Motor neuron (in vitro differentiated cells): Measurements from ENCODE around the gene SOX13. TPM values are rescaled to one million over a fixed set of nuclear protein-coding genes. Genes with fewer than 3 reads are reported as not detected.
A peak's percentile ranks its signal among the peaks of the same experiment; 100 is the strongest.

Source experiments
- ATAC-seq, 8 experiments: fragments of 200-7000 bp; cut with Tn5 transposase; replicated peaks in 6 of 8; 2 replicates each; pipeline ENCODE4 v1.8.0; 2021; ENCODE audit warnings: mild to moderate bottlenecking in 8 of 8, moderate library complexity in 8 of 8
- H3K27ac ChIP-seq, 2 donors: fragments of 250-450 bp; sonication (Bioruptor Pico); 2 replicates each; pipeline ENCODE4 v1.9.0; 2021; ENCODE audit warnings: antibody characterized with exemption in 2 of 2, mild to moderate bottlenecking in 2 of 2, moderate library complexity in 1 of 2
- H3K4me1 ChIP-seq, 2 donors: fragments of 250-450 bp; sonication (Bioruptor Pico); replicated peaks in 1 of 2; 2 replicates each; pipeline ENCODE4 v1.6.1; 2021; ENCODE audit warnings: antibody characterized with exemption in 2 of 2, mild to moderate bottlenecking in 2 of 2, moderate library complexity in 1 of 2
- H3K4me3 ChIP-seq, 5 donors: fragments of 250-450 bp; sonication (Bioruptor Pico); 2 replicates each; pipeline ENCODE4 v1.9.0; 2021; ENCODE audit warnings: antibody characterized with exemption in 5 of 5, mild to moderate bottlenecking in 5 of 5, moderate library complexity in 4 of 5
- WGBS, 10 experiments: fragments of 450-650 bp; shearing (Covaris generic); methylation state at CpG; one replicate each; pipeline ENCODE4 v1.0.0; 2022; 5-methylcytosine and 5-hydroxymethylcytosine counted together
- in situ Hi-C, 9 experiments: fragments of 400-800 bp; cut with MboI; loops; one replicate each; pipeline ENCODE4 v1.15.0; 2021; ENCODE audit warnings: low sequenced_read_pairs in 9 of 9, low pct_unique_long_range_greater_than_20kb in 2 of 9; ENCODE audit not compliant: unreplicated experiment in 9 of 9
- total RNA-seq, 8 experiments: library from RNA; unstranded; fragments of 300-600 nt; gene quantifications; 2 replicates each; pipeline versions ENCODE4 v1.2.3 to v1.2.4, GENCODE V29; 2022

SOX13 gene
- total RNA-seq, 8 experiments from 2014 or later: 4.7 to 72.2 (median 18.0) TPM

DNA sequence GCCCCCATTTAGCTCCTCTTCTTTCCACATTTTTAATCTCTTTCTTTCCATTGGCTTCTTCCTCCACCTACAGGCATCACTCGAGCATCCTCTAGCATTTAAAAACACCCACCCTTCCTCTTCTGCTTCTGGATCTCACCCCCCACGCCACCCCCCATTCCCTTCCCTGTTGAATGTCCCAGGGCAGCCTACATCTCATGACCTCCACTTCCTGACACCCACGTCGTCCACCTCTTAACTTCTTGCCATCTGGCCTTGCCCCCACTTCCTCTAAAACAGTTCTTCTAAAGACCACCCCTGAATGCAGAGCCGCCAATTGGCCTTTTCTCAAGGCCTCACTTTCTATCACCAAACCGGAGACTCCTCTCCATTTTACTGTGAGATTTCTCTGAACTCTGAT, 85.0 kb downstream of the SOX13 start:
- H3K4me3 ChIP-seq: no peak overlapping the region
- 17 to 96% (median 74%) methylated on average over 1 to 4 of the region's 6 CpGs for WGBS, 10 experiments
- ATAC-seq: no peak
- peaks cover 3% of the 10 kb centered on the region in 2 donors for H3K4me1 ChIP-seq
- no peak overlapping the region for H3K27ac ChIP-seq
- in situ Hi-C loops: loop anchor here in 6 of 9 experiments (25.0 kb wide), 2 partner anchors 204 to 354 kb away; partner anchors contain the start of genes PLEKHA6 (in 6 of the 6) and MDM4 (in 1 of the 6)

GRCh38 chr1:204161609-204162493, 88.9 kb downstream of the SOX13 start:
- in situ Hi-C loops: loop anchor here in 8 of 9 experiments (10.0 to 25.0 kb wide), 3 partner anchors 200 to 350 kb away; partner anchors contain the start of genes PLEKHA6 (in 6 of the 8) and MDM4 (in 1 of the 8)
- 12 to 91% (median 66%) methylated on average over 3 to 14 of the region's 14 CpGs; no CpG with 5 or more reads in 1 of the 10 experiments for WGBS, 10 experiments

DNA sequence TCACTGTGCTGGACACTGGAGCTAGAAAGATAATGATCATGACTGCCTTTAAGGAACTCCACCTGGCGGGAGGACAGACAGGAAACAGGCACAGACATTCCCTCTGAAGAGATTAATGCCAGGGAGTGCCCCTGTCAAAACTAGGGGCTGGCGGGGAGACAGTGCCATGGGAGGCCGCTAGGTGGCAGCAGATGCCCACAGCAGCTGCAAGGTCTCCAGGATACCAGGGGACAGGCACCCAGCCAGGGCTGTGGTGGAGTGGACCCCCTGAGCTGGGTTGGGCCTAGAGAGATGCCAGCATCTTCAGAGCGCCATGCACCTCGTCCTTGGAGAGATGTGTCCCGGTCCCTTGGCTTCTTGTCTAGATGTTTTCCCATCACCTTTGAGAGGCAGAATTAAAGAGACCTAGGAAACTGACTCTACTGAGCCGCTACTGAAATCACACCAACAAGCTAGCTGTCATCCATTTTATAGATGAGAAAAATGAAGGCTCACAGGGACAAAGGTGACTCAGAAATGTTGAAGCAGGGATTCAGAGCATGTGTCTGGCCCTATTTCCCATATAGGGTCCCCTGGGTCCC, 89.7 kb downstream of the SOX13 start:
- no peak overlapping the region for H3K27ac ChIP-seq
- peaks cover 9 to 14% of the 10 kb centered on the region in 2 donors for H3K4me1 ChIP-seq
- WGBS, 10 experiments: 0 to 20% (median 4%) methylated on average over 1 to 7 of the region's 7 CpGs; no CpG with 5 or more reads in 3 of the 10 experiments
- ATAC-seq: peak; percentile 89 to 99 (median 96)
- in situ Hi-C loops: loop anchor here in 8 of 9 experiments (10.0 to 25.0 kb wide), 3 partner anchors 200 to 350 kb away; partner anchors contain the start of genes PLEKHA6 (in 6 of the 8) and MDM4 (in 1 of the 8)
- no peak overlapping the region for H3K4me3 ChIP-seq

More at GRCh38 chr1:204161609-204162493, 88.9 kb downstream of the SOX13 start:
- no peak for ATAC-seq
- H3K27ac ChIP-seq: no peak overlapping the region
- H3K4me1 ChIP-seq: peaks cover 9 to 14% of the 10 kb centered on the region in 2 donors
- no peak overlapping the region for H3K4me3 ChIP-seq

DNA sequence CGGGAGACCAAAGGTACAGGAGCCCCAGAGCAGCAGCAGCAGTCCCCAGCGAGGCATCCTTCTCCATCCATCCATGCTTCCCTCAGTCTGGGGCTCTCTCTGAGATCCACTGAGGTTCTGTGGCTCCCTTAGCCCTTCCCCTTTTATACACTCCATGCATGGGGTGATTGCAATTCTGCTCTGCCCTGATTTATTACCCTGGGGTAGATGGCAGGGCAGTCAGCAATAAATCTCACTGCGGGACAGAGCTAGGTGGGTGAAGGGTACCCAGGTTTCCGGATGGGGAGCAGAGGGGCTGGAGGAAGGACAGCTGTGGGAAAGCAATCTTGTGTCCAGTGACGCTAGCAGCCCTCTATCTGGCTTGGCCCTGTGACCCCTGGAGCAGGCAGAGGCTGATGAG, 93.3 kb downstream of the SOX13 start, which contains the start of gene REN:
Gene REN (minus strand): TSS at position 119 of the 400 bp plus-strand sequence. CDS start 44 bp downstream, at position 75.
- ATAC-seq: peak in 4 of 8 experiments; percentile 27 to 72 (median 61)
- Histone ChIP-seq H3K4me3 (no peak within 1 kb of the TSS), H3K27ac (peak within 1 kb of the TSS in 1 of 2 donors; percentile 49), H3K4me1 (peaks cover 9 to 14% of the 10 kb centered on the region in 2 donors)
- in situ Hi-C loops: loop anchor here in 8 of 9 experiments (10.0 to 25.0 kb wide), 3 partner anchors 196 to 346 kb away; partner anchors contain the start of genes PLEKHA6 (in 6 of the 8) and MDM4 (in 1 of the 8)
- WGBS, 10 experiments: 0 to 71% (median 58%) methylated on average over 1 to 5 of the region's 5 CpGs; no CpG with 5 or more reads in 4 of the 10 experiments

DNA sequence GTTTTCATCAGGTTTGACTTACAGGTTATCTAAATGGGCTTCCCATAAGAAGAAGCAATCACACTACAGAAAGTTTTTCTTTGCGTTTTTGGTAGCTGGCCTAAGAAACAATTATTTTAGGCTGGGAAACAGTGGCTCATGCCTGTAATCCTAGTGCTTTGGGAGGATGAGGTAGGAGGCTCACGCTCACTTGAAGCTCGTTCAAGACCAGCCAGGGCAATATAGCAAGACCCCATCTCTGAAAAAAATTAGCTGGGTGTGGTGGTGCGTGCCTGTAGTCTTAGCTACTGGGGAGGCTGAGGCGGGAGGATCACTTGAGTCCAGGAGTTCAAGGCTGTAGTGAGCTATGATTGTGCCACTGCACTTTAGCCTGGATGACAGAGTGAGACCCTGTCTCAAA, 94.8 kb downstream of the SOX13 start:
- Histone ChIP-seq H3K4me1 (peaks cover 9 to 12% of the 10 kb centered on the region in 2 donors), H3K27ac (no peak overlapping the region), H3K4me3 (no peak overlapping the region)
- ATAC-seq: no peak
- in situ Hi-C loops: loop anchor here in 8 of 9 experiments (10.0 to 25.0 kb wide), 3 partner anchors 195 to 345 kb away; partner anchors contain the start of genes PLEKHA6 (in 6 of the 8) and MDM4 (in 1 of the 8)
- 27 to 93% (median 79%) methylated on average over 3 to 5 of the region's 5 CpGs; no CpG with 5 or more reads in 1 of the 10 experiments for WGBS, 10 experiments

DNA sequence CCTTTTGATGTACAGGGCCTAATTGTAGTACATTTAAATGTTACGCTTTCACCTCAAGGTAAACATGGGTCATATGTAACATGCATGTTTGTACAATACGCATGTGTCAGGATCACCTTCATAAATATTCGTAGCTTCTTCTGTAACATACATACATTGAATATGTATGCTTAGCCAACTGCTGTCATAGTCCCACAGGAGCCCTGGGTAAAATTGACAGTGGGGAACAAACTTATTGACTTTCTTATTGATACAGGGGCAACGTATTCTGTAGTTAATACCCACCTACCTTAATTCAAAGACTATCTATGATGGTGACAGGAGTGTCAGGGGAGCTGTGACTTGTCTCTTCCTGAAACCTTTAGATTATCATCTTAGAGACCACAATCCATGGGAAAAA, 96.9 kb downstream of the SOX13 start:
- no peak overlapping the region for H3K4me3 ChIP-seq
- peaks cover 9 to 11% of the 10 kb centered on the region in 2 donors for H3K4me1 ChIP-seq
- ATAC-seq: peak in 1 of 8 experiments; percentile 58
- in situ Hi-C loops: loop anchor here in 8 of 9 experiments (10.0 to 25.0 kb wide), 3 partner anchors 192 to 342 kb away; partner anchors contain the start of genes PLEKHA6 (in 6 of the 8) and MDM4 (in 1 of the 8)
- 59 to 82% (median 74%) methylated on average over 2 to 4 of the region's 4 CpGs; no CpG with 5 or more reads in 2 of the 10 experiments for WGBS, 10 experiments
- H3K27ac ChIP-seq: no peak overlapping the region

GRCh38 chr1:204170494-204171155, 97.7 kb downstream of the SOX13 start:
- in situ Hi-C loops: loop anchor here in 6 of 9 experiments (25.0 kb wide), 2 partner anchors 192 to 342 kb away; partner anchors contain the start of genes PLEKHA6 (in 6 of the 6) and MDM4 (in 1 of the 6)
- Histone ChIP-seq H3K27ac (no peak overlapping the region), H3K4me1 (peaks cover 9 to 11% of the 10 kb centered on the region in 2 donors), H3K4me3 (no peak overlapping the region)
- WGBS, 10 experiments: 33 to 100% (median 80%) methylated on average over 1 to 3 of the region's 3 CpGs; no CpG with 5 or more reads in 2 of the 10 experiments
- no peak for ATAC-seq

DNA sequence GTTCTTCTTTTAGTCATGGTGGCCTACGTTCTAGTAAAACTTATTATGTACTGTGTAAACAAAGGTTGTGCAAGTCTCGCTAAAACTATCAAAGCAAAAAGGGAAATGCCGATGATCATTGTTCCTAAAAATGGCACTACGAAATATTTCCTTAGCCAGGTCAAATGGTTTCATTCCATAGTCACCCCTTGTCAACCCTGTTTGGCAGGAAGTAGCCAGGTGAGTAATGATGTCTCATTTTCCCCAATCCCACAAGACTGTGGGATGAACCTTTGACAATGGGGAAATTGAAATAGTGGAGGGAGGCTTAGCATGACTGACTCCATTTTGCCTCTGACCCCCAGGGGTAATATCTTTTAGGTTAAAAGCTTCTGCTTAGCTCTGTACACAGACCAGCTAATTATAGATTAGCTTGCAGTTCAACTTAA, 98.8 kb downstream of the SOX13 start:
- Histone ChIP-seq H3K4me1 (peaks cover 0 to 3% of the 10 kb centered on the region in 2 donors), H3K27ac (no peak overlapping the region), H3K4me3 (no peak overlapping the region)
- no peak for ATAC-seq
- in situ Hi-C loops: loop anchor here in 6 of 9 experiments (25.0 kb wide), 2 partner anchors 191 to 341 kb away; partner anchors contain the start of genes PLEKHA6 (in 6 of the 6) and MDM4 (in 1 of the 6)
- 0 to 80% (median 37%) methylated on average over 1 to 4 of the region's 4 CpGs; no CpG with 5 or more reads in 2 of the 10 experiments for WGBS, 10 experiments

GRCh38 chr1:204172404-204173029, 99.6 kb downstream of the SOX13 start:
- in situ Hi-C loops: loop anchor here in 6 of 9 experiments (25.0 kb wide), 2 partner anchors 190 to 340 kb away; partner anchors contain the start of genes PLEKHA6 (in 6 of the 6) and MDM4 (in 1 of the 6)
- peaks cover 3 to 7% of the 10 kb centered on the region in 2 donors for H3K4me1 ChIP-seq
- no peak overlapping the region for H3K27ac ChIP-seq
- WGBS, 10 experiments: 63 to 90% (median 80%) methylated on average over 1 to 2 of the region's 2 CpGs; no CpG with 5 or more reads in 5 of the 10 experiments
- H3K4me3 ChIP-seq: no peak overlapping the region
- no peak for ATAC-seq

DNA sequence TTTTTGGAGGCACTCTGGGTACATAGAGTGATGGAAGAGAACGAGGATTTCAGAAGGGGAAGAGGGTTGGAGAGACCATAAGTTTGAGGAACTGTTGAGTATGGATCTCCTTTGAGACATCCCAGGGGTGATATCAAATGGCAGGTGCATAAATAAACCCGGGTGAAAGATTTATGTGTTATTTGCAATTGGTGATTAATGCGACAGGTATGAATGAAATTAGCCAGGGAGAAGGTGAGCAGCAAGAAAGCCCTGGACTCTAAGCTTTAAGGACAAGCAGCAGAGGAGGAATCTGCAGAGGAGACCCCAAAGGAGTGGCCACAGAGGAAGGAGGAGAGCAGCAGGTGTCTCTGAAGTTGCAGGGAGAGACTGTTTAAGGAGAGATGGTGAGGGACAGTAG, 102.0 kb downstream of the SOX13 start:
- ATAC-seq: no peak
- in situ Hi-C loops: loop anchor here in 6 of 9 experiments (25.0 kb wide), 2 partner anchors 187 to 337 kb away; partner anchors contain the start of genes PLEKHA6 (in 6 of the 6) and MDM4 (in 2 of the 6)
- H3K4me1 ChIP-seq: peaks cover 3 to 9% of the 10 kb centered on the region in 2 donors
- no peak overlapping the region for H3K4me3 ChIP-seq
- WGBS, 10 experiments: 49 to 100% (median 78%) methylated on average over 1 to 3 of the region's 3 CpGs
- H3K27ac ChIP-seq: no peak overlapping the region

GRCh38 chr1:204176049-204176448, 103.1 kb downstream of the SOX13 start:
- in situ Hi-C loops: loop anchor here in 1 of 9 experiments (25.0 kb wide), 1 partner anchor 336 kb away; the partner anchor contains the start of gene MDM4
- WGBS, 10 experiments: 51 to 100% (median 76%) methylated on average over 1 to 5 of the region's 5 CpGs
- H3K4me1 ChIP-seq: peaks cover 3 to 9% of the 10 kb centered on the region in 2 donors
- H3K4me3 ChIP-seq: no peak overlapping the region
- no peak for ATAC-seq
- no peak overlapping the region for H3K27ac ChIP-seq
